Keratinocyte (primary cell): Measurements from ENCODE around the gene NUBP2. TPM values are rescaled to one million over a fixed set of nuclear protein-coding genes. Genes with fewer than 3 reads are reported as not detected.

Experiments used
- DNase-seq: peaks from one replicate; pipeline ENCODE4 v3.0.0-alpha.2; 2011; ENCODE audit warnings: low read depth, missing footprints, low spot score
- FAIRE-seq: peaks from 2 replicates; lab custom pipeline; 2011; peaks lifted over from hg19 to GRCh38; lab: Jason Lieb, UNC
- H2AFZ ChIP-seq: 2 replicates; pipeline ENCODE4 v1.6.0; 2012; ENCODE audit warnings: low read length, control low read depth, inconsistent platforms; ENCODE audit not compliant: control insufficient read depth
- H3K27ac ChIP-seq: 2 replicates; pipeline ENCODE4 v1.5.1; 2011; ENCODE audit warnings: low read length; ENCODE audit not compliant: control insufficient read depth, insufficient read depth
- H3K27me3 ChIP-seq: 3 replicates; pipeline ENCODE4 v1.6.0; 2011; ENCODE audit warnings: low read length; ENCODE audit not compliant: control insufficient read depth, insufficient read depth; ENCODE audit errors: extremely low read depth
- H3K36me3 ChIP-seq, 2 experiments: 2 replicates in 1 of 2; 3 replicates in 1 of 2; pipeline ENCODE4 v1.5.1; 2011; ENCODE audit warnings: low read length in 2 of 2, mild to moderate bottlenecking in 1 of 2; ENCODE audit not compliant: control insufficient read depth in 2 of 2, insufficient read depth in 2 of 2; ENCODE audit errors: extremely low read depth in 1 of 2
- H3K4me1 ChIP-seq: 3 replicates; pipeline ENCODE4 v1.5.1; 2011; ENCODE audit warnings: low read length; ENCODE audit not compliant: control insufficient read depth, insufficient read depth; ENCODE audit errors: extremely low read depth
- H3K4me2 ChIP-seq: 3 replicates; pipeline ENCODE4 v1.6.0; 2011; ENCODE audit warnings: low read depth, low read length; ENCODE audit not compliant: control insufficient read depth, insufficient read depth; ENCODE audit errors: extremely low read depth
- H3K4me3 ChIP-seq, 3 experiments: fragments of 200-600 bp in 1 of 3; sonication (generic) in 1 of 3; 2 replicates in 2 of 3; 3 replicates in 1 of 3; pipeline ENCODE4 v1.5.1; 2011 to 2016; ENCODE audit warnings: low read length in 3 of 3, mild to moderate bottlenecking in 3 of 3, control low read depth in 2 of 3, inconsistent platforms in 1 of 3, low read depth in 1 of 3, mixed read lengths in 1 of 3, mixed run types in 1 of 3, moderate library complexity in 1 of 3; ENCODE audit not compliant: control insufficient read depth in 2 of 3, insufficient read depth in 2 of 3; ENCODE audit errors: extremely low read depth in 1 of 3
- H3K79me2 ChIP-seq: 2 replicates; pipeline ENCODE4 v1.6.0; 2012; ENCODE audit warnings: low read length; ENCODE audit not compliant: control insufficient read depth, insufficient read depth
- H3K9ac ChIP-seq: 3 replicates; pipeline ENCODE4 v1.6.0; 2011; ENCODE audit warnings: low read length; ENCODE audit not compliant: control insufficient read depth, insufficient read depth; ENCODE audit errors: extremely low read depth
- H3K9me1 ChIP-seq: 3 replicates; pipeline ENCODE4 v1.6.0; 2011; ENCODE audit warnings: low read length; ENCODE audit not compliant: control insufficient read depth, insufficient read depth; ENCODE audit errors: extremely low read depth
- H3K9me3 ChIP-seq: 2 replicates; pipeline ENCODE4 v1.5.1; 2012; ENCODE audit warnings: low read depth, low read length; ENCODE audit not compliant: control insufficient read depth
- H4K20me1 ChIP-seq: 3 replicates; pipeline ENCODE4 v1.6.0; 2011; ENCODE audit warnings: low read length; ENCODE audit not compliant: control insufficient read depth, insufficient read depth; ENCODE audit errors: extremely low read depth
- CTCF ChIP-seq, 3 experiments: IDR thresholded peaks in 1 of 3; conservative IDR thresholded peaks in 1 of 3; optimal IDR thresholded peaks in 1 of 3; 2 replicates in 2 of 3; 3 replicates in 1 of 3; pipeline versions ENCODE3 to v1.5.1; 2011; ENCODE audit warnings: low read length in 3 of 3, mild to moderate bottlenecking in 3 of 3, moderate library complexity in 2 of 3, control low read depth in 1 of 3, inconsistent platforms in 1 of 3; ENCODE audit not compliant: insufficient read depth in 2 of 3; ENCODE audit errors: extremely low read depth in 1 of 3
- EZH2 ChIP-seq: IDR thresholded peaks from one replicate; pipeline ENCODE4 v1.6.1; 2012; ENCODE audit warnings: inconsistent platforms, mild to moderate bottlenecking, low read length, moderate library complexity
- dilution Hi-C: fragments of 300-500 bp; cut with MboI; formaldehyde crosslinking; loops from one replicate; pipeline ENCODE4 v1.7.0; 2020; ENCODE audit warnings: low sequenced_read_pairs; ENCODE audit not compliant: extremely low pct_ligation_motif_present
- polyA plus RNA-seq, 5 experiments: library from polyadenylated mRNA; depleted of rRNA in 3 of 5; stranded (reverse) in 3 of 5; stranded (forward) in 1 of 5; unstranded in 1 of 5; fragments of >200 nt; gene quantifications; 1 replicate in 1 of 5; 2 replicates in 3 of 5; 3 replicates in 1 of 5; pipeline versions ENCODE4 v1.2.1 to v1.2.3, GENCODE V29; 2011 to 2012; ENCODE audit warnings: missing spikeins in 2 of 5, low read depth in 1 of 5, low replicate concordance in 1 of 5

Gene NUBP2
- polyA plus RNA-seq, 1 donor (not counting 4 experiments of a cell fraction or from before 2014, with no cell fraction given) = 24.4 TPM

GRCh38 chr16:1821861-1822611, 39.3 kb downstream of the NUBP2 start:
- Histone ChIP-seq H3K79me2 (peaks cover under 1% of the 10 kb centered on the region), H2AFZ (no peak overlapping the region), H3K27ac (no peak overlapping the region), H3K9ac (no peak overlapping the region), H3K9me3 (no peaks in the 10 kb centered on the region), H3K36me3 (peaks cover 0 to 6% of the 10 kb centered on the region in 2 experiments), H3K4me3 (no peak overlapping the region), H3K4me1 (peaks cover 6% of the 10 kb centered on the region), H3K9me1 (no peaks in the 10 kb centered on the region), H3K4me2 (no peak overlapping the region), H4K20me1 (no peaks in the 10 kb centered on the region), H3K27me3 (no peaks in the 10 kb centered on the region)
- DNase-seq = no peak
- dilution Hi-C loops = no loop called here
- FAIRE-seq = no peak
- TF ChIP-seq EZH2 = no peak
- TF ChIP-seq CTCF (optimal IDR thresholded peaks at IDR 0.05 in 1 of 3, IDR thresholded peaks at IDR 0.05 in 1 of 3, conservative IDR thresholded peaks at IDR 0.05 in 1 of 3; ENCODE audit: extremely low read depth in 1 of 3, insufficient read depth in 2 of 3, low read length in 3 of 3) = no peak

GRCh38 chr16:1822801-1823200, 40.0 kb downstream of the NUBP2 start:
- H3K27ac ChIP-seq = no peak overlapping the region
- TF ChIP-seq CTCF (optimal IDR thresholded peaks at IDR 0.05 in 1 of 3, IDR thresholded peaks at IDR 0.05 in 1 of 3, conservative IDR thresholded peaks at IDR 0.05 in 1 of 3; ENCODE audit: extremely low read depth in 1 of 3, insufficient read depth in 2 of 3, low read length in 3 of 3) (no peak), EZH2 (no peak)
- no peaks in the 10 kb centered on the region for H3K9me3 ChIP-seq
- H3K4me2 ChIP-seq = no peak overlapping the region
- no peaks in the 10 kb centered on the region for H3K9me1 ChIP-seq
- peaks cover 6% of the 10 kb centered on the region for H3K4me1 ChIP-seq
- no peak overlapping the region for H2AFZ ChIP-seq
- peaks cover 0 to 4% of the 10 kb centered on the region in 2 experiments for H3K36me3 ChIP-seq
- FAIRE-seq (no peak), DNase-seq (no peak)
- no peaks in the 10 kb centered on the region for H3K27me3 ChIP-seq
- H3K79me2 ChIP-seq = peaks cover 8% of the 10 kb centered on the region
- H4K20me1 ChIP-seq = no peaks in the 10 kb centered on the region
- H3K4me3 ChIP-seq = no peak overlapping the region
- dilution Hi-C loops = no loop called here
- H3K9ac ChIP-seq = no peak overlapping the region
